Measurements from ENCODE around the gene FAF1. TPM values are rescaled to one million over a fixed set of nuclear protein-coding genes. Genes with fewer than 3 reads are reported as not detected.

The FAF1 gene
- total RNA-seq, 1 experiment from 2014 or later, result 109 TPM

- no peak overlapping the region for H3K27ac ChIP-seq (ENCODE audit: low read depth, low read length, poor library complexity, severe bottlenecking)
- no peaks in the 10 kb centered on the region for H3K36me3 ChIP-seq (ENCODE audit: insufficient read depth, low read length, poor library complexity, severe bottlenecking)
- H3K4me1 ChIP-seq (ENCODE audit: insufficient read depth, low read length, poor library complexity, severe bottlenecking), result peaks cover 25% of the 10 kb centered on the region
- intact Hi-C loops (cut with micrococcal nuclease; ENCODE audit: unreplicated experiment), result no loop called here
- no peak for DNase-seq (ENCODE audit: low spot score)
- H3K9me3 ChIP-seq (ENCODE audit: low read depth, low read length, poor library complexity, severe bottlenecking), result no peaks in the 10 kb centered on the region
- CTCF ChIA-PET, result no interaction called here
- H3K4me3 ChIP-seq (ENCODE audit: low read depth, low read length, poor library complexity, severe bottlenecking), result no peak overlapping the region
- BruUV-seq (replicated peaks), result no TSS peak
- TF ChIP-seq EZH2 (IDR thresholded peaks at IDR 0.05; ENCODE audit: borderline replicate concordance, low read depth, low read length, poor library complexity, severe bottlenecking) (no peak), CTCF (conservative IDR thresholded peaks at IDR 0.05; ENCODE audit: low read depth, low read length) (no peak)
- POLR2A ChIA-PET (ENCODE audit: low non-redundant PET), result no interaction called here
- H3K27me3 ChIP-seq (replicated peaks; ENCODE audit: insufficient read depth, low read depth, low read length, poor library complexity), result no peaks in the 10 kb centered on the region
Measured at GRCh38 chr1:50982611-50983010, 22.5 kb upstream of the FAF1 start.

- no peak for TF ChIP-seq EZH2 (IDR thresholded peaks at IDR 0.05; ENCODE audit: borderline replicate concordance, low read depth, low read length, poor library complexity, severe bottlenecking)
- TF ChIP-seq CTCF (conservative IDR thresholded peaks at IDR 0.05; ENCODE audit: low read depth, low read length), result no peak
- peaks cover 25% of the 10 kb centered on the region for H3K4me1 ChIP-seq (ENCODE audit: insufficient read depth, low read length, poor library complexity, severe bottlenecking)
- ChIA-PET POLR2A (ENCODE audit: low non-redundant PET) (no interaction called here), CTCF (no interaction called here)
- H3K27ac ChIP-seq (ENCODE audit: low read depth, low read length, poor library complexity, severe bottlenecking), result peak overlapping the region; percentile 10
- intact Hi-C loops (cut with micrococcal nuclease; ENCODE audit: unreplicated experiment), result no loop called here
- no peaks in the 10 kb centered on the region for H3K9me3 ChIP-seq (ENCODE audit: low read depth, low read length, poor library complexity, severe bottlenecking)
- H3K36me3 ChIP-seq (ENCODE audit: insufficient read depth, low read length, poor library complexity, severe bottlenecking), result no peaks in the 10 kb centered on the region
- no peaks in the 10 kb centered on the region for H3K27me3 ChIP-seq (replicated peaks; ENCODE audit: insufficient read depth, low read depth, low read length, poor library complexity)
- H3K4me3 ChIP-seq (ENCODE audit: low read depth, low read length, poor library complexity, severe bottlenecking), result no peak overlapping the region
- DNase-seq (ENCODE audit: low spot score), result no peak
- no TSS peak for BruUV-seq (replicated peaks)
Measured at GRCh38 chr1:50981741-50982140, 21.7 kb upstream of the FAF1 start.

GRCh38 chr1:50980505-50980904 is 20.4 kb upstream of the FAF1 start:
- Histone ChIP-seq H3K4me1 (ENCODE audit: insufficient read depth, low read length, poor library complexity, severe bottlenecking) (peaks cover 32% of the 10 kb centered on the region), H3K4me3 (ENCODE audit: low read depth, low read length, poor library complexity, severe bottlenecking) (no peak overlapping the region), H3K27ac (ENCODE audit: low read depth, low read length, poor library complexity, severe bottlenecking) (no peak overlapping the region), H3K9me3 (ENCODE audit: low read depth, low read length, poor library complexity, severe bottlenecking) (no peaks in the 10 kb centered on the region), H3K36me3 (ENCODE audit: insufficient read depth, low read length, poor library complexity, severe bottlenecking) (no peaks in the 10 kb centered on the region), H3K27me3 (replicated peaks; ENCODE audit: insufficient read depth, low read depth, low read length, poor library complexity) (no peaks in the 10 kb centered on the region)
- intact Hi-C loops (cut with micrococcal nuclease; ENCODE audit: unreplicated experiment), result no loop called here
- CTCF ChIA-PET, result no interaction called here
- no peak for DNase-seq (ENCODE audit: low spot score)
- TF ChIP-seq EZH2 (IDR thresholded peaks at IDR 0.05; ENCODE audit: borderline replicate concordance, low read depth, low read length, poor library complexity, severe bottlenecking) (no peak), CTCF (conservative IDR thresholded peaks at IDR 0.05; ENCODE audit: low read depth, low read length) (no peak)
- POLR2A ChIA-PET (ENCODE audit: low non-redundant PET), result no interaction called here
- BruUV-seq (replicated peaks), result no TSS peak
